ENCODE results near the gene TWIST1.

Gene TWIST1

DNA sequence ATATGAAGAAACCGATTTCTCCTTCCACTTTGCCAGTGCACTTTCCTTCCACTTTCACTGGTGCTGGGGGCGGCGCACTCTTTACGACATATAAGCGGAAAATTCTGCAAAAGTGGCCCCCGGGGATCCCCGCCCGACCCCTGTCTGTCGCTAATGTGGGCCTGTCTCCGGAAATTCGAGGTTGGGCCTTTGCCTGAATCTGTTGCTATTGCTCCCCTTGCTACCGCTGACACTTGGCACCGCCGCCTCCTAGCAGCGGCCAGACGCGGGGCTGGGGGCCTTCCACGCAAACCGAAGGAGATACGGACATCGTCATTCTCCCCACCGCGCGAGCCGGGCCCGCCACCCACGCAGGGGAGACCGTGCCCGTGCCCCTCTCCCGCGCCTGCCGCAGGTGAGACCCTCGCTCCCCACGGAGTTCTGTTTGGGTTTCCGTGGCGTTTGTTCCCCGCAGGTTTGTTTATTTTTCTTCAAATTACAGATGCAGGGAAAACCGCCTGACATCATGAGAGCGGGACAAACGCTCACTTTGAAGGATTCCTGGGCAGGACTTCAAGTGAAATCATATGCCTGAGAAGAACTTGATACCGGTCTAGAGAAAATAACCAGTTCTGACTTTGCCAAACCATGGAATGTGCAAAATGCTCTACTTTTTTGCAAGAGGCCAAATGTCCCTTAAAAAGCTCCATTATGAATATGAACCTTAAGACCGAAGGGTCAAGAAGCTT lies 5.0 kb downstream of the TWIST1 start:
- no peak for DNase-seq

DNA sequence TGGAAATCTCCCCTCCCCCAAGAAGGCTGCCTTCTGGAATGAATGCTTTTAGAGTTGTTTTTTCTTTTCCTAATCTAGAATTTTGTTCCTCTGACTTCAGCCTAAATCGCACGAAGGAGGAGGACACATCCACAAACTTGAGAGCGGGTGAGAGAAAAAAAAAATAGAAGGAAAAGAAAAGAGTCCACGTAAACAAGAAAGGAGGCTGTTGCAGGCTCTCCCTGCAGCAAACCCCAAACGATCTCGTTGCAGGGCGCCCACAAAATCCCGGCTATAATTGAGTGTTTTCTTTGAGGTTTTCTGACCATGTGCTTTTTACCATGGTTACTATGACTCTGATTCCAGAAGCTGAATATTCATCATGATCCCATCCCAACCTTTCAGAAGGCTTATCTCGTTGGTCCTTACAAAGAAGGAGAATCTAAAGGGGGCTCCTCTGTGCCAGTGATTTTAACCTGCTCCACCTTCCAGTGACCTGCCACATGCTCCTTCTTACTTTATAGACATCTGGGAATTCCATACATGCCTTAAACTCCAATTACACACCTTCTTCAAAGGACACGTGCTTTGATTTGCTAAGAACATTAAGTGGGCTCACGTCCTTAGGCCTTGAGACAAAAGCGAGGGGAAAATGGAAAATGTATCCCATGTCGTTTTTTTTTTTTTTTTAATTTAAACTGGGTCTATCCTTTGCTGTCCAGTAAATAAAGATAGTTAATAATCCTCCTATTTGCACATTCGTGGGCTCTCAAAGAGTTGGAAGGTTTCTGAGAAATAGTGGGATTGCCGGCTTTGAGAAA lies 5.8 kb downstream of the TWIST1 start:
- no peak for DNase-seq

DNA sequence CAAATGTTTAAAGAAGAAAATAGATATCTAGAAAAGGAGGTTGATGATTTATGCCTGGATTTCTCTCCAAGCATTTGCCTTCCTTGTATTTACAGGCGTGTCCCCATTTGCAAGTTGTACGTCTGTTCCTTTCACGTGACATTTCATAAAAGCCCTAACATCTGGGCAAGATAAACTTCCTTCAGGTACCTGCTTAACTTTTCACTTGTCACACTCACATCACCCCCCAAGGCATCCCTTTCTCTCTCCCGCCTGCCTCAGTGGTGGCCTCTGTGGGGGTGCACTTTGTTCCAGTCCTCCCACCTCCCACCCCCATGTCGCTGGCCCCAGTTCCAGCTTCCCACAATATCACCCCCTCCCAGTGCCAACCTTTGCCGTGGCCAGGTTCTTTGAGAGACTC lies 6.7 kb downstream of the TWIST1 start:
- no peak for DNase-seq

DNA sequence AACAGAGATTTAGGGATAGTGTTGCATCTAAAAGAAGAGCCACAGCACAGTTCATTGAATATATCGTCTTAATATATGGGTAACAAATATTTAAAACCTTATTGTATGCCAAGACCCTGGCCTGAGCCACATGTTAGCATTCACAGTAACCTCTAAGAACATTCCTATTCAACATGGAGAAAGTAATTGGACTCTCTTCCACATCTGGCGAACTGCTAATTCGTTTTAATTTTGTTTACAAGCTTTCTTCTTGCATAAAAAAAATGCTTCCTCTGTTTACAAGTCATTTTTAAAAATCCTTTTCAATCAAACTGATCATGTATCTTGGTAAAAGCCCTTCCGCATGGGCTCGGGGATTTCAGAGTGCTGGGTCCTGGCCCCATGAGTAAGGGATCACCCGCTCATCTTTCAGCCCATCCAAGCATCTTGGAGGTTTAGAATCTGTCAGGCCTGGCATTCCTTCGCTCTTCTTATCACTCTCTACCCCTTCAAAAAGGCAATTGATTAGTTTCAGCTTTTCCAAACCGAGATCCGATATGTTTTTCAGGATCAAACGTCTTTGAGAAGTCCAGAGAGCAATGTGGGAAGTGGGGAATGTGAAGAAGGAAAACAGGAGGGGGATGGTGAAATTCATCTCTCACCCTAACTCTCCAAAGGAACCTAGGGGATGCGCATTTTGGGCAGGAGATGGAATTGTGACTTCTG lies 7.3 kb downstream of the TWIST1 start:
- no peak for DNase-seq

DNA sequence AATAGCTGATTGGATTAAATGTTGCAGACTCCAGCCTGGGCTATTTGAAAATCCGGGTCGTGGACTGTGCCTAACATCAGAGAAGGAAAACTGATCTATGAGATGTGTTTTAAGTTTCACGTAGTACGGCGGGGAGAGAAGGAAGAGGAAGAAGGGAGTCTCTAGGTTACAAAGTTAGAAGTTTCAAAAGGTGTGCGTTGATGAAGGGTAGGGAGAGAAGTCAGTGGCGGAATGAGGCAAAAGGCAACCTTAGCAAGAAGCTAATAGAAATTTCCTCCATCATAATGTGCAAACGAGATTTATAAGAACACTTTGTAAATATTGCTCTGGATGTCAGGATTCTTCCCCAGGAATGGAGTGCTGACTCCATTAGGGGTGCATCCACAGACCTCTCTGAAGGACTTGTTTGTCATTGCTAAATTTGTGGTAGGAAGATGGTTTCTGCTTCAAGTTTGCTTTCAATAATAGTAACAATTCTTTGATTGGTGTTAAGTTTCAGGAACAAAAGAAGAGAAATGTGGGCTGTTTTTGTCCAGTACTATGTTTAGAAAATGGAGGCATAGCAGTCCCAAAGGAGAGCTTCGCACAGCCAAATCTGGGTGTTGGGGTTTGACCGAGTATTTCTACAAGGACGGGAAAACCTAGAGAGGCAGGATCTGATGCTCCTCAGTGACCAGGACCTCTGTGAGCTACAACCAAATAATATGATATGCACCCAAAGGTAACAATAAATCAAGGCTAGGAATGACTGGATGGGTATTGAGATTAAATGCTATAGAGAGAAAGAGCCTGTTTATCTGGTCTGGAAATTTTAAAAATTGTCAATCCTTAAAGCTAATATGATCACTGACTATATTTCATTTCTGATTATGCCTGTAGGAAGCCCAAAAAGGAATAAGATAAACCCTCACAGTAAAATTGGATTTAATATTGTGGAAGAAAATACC lies 8.2 kb downstream of the TWIST1 start:
- DNase-seq: no peak

DNA sequence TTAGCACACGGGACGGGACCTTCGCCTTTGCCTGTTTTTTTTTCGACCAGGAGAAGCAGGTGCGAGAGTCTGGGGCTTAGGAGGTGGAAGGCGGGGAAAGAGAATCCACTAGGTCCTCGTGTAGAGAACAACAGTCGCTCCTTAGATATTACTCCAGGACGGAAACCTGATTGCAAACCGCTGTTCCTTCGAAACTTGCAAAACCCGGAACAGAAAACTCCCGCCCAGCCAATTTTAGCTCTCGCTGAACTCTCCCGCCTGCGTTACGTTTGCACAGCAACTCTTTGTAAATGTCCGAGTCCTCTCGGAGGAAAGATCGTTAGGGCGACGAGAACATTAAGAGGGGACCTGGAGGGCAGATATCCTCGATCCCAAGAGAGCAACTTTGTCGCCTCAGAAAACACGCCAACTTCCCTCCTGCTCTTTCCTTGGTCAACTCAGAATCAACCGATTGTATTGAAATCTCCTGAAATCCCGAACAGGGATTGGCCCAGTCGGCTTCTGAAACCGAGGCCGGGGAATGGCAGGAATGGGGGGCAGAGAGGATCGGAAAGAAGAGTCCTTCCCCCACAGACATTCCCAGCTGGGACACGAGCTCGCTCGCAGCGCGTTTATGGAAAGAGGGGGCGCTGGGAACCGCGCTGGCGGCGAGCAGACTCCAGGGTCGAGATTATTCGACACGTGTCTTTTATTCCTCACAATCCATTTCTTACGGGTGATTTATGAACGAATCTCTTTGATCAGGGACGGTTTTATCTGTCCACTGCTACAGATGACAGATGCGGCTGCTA lies 9.9 kb downstream of the TWIST1 start:
- DNase-seq: no peak

DNA sequence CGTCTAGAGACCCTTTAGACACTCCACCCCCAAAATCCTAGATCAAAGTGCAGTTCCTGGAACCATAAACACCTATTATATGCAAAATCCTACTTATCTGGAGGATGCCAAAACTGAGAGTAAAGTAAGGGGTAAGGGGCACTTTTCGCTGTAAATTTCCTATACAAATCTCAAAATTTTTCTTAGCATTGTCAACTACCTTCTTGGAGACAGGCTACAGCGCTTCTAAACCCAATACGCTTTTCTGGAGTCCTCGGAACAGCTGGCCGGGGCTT lies 10.4 kb downstream of the TWIST1 start:
- DNase-seq: no peak

DNA sequence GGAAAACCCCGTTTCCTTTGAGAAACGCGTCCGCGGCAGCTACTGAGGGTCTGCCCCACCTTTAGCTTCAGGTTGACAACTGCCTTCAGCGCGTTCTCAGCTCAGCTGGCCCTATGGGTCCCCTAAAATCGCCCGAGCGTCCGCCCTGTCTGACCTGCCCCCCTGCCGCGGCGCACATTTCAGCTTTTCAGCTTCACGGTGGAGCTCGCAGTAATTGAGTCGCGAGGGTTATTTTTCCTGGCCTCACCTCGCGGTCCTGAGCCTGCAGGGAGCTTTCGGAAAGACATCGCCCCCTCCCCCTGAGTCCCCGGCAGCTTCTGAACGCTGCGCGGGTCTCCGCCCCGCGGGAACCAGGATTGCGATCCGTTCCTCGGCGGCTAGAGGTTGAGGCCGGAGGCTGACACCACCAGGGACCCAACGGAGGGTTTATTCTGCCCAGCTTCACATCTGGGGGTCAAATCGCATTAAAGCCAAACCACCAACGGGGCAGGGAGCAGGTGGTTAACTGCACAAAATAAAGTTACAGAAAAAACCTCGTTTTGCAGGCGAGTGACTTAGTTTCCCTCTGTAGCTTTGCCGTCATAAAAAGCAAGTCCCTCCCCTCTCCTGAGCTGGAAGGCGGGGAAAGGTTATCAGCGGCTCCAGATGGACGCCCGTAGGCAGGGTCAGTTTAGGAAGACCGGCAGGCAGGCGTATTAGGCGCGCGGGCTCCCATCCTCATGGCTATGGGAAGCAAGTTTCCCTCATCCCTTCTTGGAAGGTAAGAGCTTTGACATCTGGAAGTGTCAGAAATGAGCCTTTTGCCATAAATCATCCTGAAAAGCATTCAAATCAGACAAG lies 11.0 kb downstream of the TWIST1 start:
- DNase-seq: no peak

DNA sequence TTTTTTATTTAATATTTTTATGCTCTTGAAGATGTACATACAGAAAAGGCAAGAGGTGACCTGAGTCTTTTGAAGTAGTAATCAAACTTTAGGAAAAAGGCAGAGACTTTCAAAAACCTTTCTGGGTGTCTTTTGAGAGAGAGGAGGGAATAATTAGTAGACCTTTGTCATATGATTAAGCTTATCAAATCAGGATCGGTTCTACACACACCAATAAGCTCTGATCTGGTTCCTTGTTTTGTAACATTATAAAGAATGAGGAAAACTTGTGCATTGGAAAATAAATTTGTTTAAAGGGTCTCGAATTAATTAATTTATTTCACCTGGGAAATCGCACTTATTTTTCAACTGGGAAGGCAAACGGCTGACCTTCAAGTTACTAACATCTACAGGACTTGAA lies 11.9 kb downstream of the TWIST1 start:
- no peak for DNase-seq

DNA sequence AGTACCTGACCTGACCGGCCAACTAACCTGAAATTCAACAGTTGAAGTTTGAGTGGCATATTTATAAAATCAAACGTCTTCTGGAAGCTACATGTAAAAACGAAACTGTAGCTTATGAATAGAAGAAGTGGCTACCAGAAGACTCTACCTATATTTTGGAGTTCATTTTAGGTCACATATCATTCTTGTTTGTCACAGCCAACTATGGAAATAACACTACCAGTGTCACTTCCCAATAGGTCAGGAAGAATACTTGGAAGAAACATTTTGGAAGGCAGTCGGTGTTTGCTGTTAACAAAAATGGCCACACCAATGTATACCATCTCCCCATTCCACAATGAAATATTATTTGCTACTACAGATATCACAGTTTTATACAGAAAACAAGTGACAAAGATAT lies 12.6 kb downstream of the TWIST1 start:
- no peak for DNase-seq

DNA sequence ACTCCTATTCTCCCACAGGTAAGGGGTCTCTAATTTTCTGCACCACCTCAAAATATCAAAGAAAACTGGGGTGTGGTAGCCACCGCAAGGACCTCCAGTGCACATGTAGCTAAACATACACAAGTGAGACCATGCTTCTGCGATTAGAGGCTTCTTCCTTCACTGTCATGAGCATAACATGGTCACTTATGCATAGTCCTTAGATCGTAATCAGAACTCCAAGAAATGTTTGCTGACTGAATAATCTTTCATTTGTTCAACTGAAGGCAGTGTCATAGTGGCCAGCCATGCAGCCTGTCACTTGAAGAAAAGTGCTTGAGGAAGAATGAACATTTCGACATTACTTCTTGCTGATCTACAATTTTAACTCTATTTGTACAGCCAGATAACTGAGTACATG lies 14.6 kb downstream of the TWIST1 start:
- no peak for DNase-seq

DNA sequence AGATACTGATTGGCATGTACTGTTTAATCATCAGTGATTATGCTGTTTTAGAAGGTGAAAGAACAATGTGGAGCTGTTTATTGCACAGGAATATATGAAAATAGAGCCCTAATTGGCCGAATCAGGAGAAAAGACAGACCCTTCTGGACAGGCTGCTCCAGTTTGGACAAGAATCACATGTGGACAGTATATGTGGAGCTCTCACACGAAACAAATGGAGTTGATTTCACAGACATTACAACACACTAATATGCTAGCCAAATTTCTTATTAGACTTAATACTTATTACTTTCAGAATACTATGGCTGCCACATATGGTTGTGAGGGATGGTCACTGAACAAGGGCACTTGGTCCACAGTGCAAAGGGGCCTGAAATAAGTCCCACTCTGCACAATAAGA lies 15.5 kb downstream of the TWIST1 start:
- DNase-seq: no peak

DNA sequence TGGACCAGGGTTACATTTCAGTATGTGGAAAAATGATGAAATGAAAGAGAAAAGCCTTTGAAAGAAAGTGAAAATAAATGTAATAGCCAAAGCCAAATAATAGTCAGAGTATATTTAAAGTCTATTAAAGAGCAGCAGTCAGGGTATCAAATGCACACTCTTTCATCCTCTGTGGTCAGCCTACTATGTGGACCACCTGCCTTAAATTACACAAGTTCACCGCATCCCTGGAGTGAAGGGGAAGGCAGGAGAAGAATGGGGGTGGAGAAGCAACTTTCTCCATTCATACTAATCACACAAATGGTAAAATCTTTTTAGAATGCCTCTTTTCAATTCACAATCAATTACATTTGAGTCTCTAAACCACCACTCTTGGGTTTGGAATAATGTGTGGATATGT lies 16.0 kb downstream of the TWIST1 start:
- no peak for DNase-seq

DNA sequence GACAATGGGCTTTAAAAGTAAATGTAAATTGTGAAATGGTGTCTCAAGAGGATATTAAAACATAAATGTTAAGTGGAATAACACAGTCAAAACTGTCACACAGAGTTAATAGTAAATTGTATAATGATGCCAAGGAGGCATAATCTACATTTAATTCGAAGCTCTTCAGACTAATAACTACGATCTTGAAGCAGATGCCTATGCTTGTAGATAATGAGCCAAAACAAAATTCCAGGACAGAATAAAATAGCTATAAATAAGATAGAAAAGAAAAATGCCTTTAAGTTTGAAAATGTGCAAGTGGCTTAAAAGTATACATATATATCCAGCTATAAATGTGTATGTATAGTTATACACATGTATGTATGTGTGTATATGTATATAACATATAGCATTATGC lies 17.5 kb downstream of the TWIST1 start:
- DNase-seq: no peak

DNA sequence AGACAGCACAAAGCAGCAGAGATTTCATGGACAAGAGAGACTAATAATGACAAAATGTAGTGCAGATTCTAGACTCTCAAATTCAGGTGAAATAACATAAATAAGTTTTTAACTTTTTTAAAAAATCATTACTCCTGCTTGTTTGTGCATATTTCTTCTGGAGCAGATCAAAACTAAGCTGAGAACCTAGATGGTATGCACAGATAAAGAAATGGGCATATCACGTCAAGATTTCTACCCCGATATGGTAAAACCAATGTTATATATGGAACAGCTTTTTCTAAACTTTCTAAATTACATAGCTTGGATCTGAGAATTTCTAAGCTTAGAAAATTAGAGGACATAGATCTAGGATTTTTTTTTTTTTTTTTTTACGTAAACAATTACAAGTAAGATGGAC lies 18.2 kb downstream of the TWIST1 start:
- DNase-seq: no peak

DNA sequence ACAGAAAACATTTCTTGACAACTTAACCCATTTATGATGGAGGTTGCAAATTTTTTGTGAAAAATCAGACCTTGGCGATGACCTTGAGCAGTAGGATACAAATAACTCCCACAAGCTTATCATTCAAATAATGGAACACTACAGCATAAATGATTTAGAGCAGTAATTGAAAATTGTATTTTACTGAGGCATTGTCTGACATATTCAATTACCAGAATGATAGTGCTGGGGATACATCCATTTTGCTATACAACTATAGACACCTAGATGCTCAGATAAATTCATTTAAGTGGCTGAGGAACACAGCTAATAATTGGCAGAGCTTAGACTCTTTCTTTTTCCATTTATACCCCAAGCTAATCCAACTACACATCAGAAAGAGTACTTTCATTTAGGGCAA lies 18.9 kb downstream of the TWIST1 start:
- DNase-seq: no peak

DNA sequence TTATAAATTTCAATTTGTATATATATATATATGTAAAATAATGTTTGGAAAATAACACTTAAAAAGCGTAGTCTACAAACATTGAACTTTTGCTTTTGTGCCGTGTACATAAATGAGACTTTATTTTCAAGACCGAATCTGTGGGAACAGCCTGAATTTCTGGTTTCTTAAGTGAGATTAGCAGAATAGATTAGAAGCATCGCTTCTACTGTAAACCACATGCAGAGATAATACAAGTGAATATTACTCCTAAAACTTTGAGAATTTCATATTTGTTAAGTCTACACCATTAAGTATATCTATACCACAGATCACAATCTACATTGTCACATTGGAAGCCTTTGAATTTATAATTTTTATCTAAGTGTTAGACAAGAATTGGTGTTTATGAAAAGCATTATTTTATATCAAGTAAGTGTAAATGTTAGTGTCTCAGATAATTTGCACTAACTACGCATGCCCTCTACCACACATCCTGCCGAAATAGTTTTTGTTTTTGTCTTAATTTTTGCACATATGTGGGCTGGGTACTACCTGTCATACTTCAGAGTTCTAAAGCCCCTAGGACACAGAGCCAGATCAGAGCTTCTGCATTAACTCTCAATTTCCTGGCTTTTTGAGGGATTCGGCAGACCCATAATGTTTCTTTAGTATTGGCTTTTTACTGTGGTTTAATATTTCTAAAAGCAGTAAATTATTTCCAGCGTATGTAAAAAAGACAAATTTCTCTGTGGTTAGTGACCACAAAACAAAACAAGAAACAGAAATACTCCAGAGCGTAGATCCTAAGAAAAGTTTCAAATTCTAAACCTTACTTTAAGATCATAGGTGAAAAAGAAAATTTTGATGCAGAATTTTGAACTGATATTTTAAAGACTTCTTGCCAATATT lies 20.0 kb downstream of the TWIST1 start:
- DNase-seq: no peak

DNA sequence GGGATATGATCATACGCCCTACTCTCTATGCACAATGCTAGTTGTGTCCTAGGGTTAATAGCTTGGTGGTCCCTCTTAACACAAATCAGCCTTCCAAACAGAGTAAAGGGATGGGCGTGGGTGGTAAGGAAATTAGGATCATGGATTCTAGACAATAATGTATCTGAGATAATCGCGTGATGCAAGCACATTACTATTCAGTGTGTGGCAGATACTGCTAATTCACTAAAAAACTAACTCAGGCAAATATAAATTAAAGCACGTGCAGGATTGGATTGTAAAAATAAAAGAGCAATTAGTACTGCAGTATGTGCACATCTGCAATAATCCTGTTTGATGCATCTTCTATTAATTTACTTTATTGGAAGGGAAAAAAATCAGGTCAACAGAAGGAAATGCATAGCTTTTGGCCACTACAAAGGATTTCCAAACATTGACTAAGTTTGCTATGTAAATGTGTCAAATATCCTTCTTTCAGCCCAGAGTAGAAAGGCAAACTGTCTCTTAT lies 22.0 kb downstream of the TWIST1 start:
- no peak for DNase-seq

DNA sequence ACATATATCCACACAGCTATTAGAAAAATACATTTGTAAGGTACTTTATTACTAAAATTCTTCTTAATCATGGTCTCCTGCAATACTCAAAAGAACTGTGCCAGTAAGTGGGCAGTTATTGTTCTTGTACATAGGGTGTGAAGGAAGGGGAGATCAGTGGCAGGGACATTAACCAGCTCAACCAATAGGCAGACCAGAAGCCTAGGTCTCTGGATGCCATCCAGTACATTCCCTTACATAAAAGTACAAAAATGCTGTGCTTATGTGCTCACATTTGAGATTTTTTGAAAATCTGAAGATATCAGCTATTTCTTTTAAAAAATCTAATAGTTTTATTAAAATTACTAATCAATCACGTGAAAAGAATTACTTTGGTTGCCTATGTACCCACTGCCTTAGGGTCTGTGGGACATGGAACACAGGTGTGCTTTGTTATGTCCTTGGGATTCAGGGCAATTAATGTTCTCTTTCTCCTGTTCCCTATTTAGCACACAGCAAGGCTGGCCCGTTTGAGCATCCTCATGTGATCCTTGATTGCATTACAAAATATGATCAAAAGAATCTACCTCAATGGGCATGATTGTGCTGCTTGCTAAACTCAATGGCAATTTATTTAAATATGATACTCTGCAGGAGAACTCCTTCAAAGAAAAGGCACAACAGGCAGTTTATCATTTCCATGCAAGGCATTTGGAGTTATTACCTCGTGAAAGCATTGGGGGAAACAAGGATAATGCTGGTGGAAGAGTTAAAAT lies 22.7 kb downstream of the TWIST1 start:
- no peak for DNase-seq

Data from activated CD4-positive, alpha-beta T cell treated with anti-CD3 and anti-CD28 coated beads, Interleukin-2, Interleukin-6, amounts not matched to agents 100 ng/mL and 50 ng/mL, durations not matched to agents 16 hours and 8 hours (primary cell).